Effector memory CD8-positive, alpha-beta T cell (primary cell): ENCODE data around the gene AGBL4.

Experiments
- ATAC-seq: fragments of 150-1000 bp; cut with Tn5 transposase; replicated peaks from 2 replicates; pipeline ENCODE4 v1.10.0; 2021; ENCODE audit warnings: mild to moderate bottlenecking, moderate library complexity
- DNase-seq, 3 experiments: peaks; one replicate each; pipeline ENCODE4 v3.0.0; 2021
- H3K27ac Mint-ChIP-seq, 2 donors: one replicate each; pipeline ENCODE4 v1.8.0; 2022; ENCODE audit warnings: mild to moderate bottlenecking in 2 of 2, mixed read lengths in 2 of 2, moderate library complexity in 2 of 2
- H3K27me3 Mint-ChIP-seq, 2 donors: one replicate each; pipeline ENCODE4 v1.8.0; 2022; ENCODE audit warnings: mixed read lengths in 2 of 2
- H3K36me3 Mint-ChIP-seq: one replicate; pipeline ENCODE4 v1.8.0; 2022; ENCODE audit warnings: mild to moderate bottlenecking, moderate library complexity, mixed read lengths; ENCODE audit not compliant: insufficient read depth
- H3K4me1 Mint-ChIP-seq, 2 donors: one replicate each; pipeline ENCODE4 v1.8.0; 2022; ENCODE audit warnings: low read depth in 2 of 2, mixed read lengths in 2 of 2
- H3K4me3 Mint-ChIP-seq, 2 donors: one replicate each; pipeline ENCODE4 v1.8.0; 2022; ENCODE audit warnings: mild to moderate bottlenecking in 2 of 2, mixed read lengths in 2 of 2, moderate library complexity in 2 of 2
- H3K9me3 Mint-ChIP-seq, 2 donors: one replicate each; pipeline ENCODE4 v1.8.0; 2022; ENCODE audit warnings: mixed read lengths in 2 of 2

Gene AGBL4

DNA sequence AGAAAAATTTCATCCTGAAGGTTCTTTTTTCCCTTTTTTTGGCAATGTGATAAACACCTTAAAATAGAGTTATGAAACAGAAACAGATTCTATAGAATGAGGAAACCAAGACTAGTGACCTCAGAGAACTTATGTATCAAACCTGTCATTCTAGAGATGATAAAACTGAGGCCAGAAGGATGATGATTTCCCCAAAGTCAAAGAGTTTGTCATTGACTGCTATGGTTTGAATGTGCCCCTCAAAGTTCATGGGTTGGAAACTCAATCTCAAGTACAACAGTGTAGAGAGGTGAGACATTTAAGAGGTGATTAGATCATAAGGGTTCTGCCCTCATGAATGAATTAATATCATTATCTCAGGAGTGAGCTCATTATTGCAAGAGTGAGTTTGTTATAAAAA is 1233.4 kb downstream of the AGBL4 start:
- no peaks in the 10 kb centered on the region for H3K27me3 Mint-ChIP-seq
- H3K4me3 Mint-ChIP-seq = no peak overlapping the region
- H3K9me3 Mint-ChIP-seq = no peaks in the 10 kb centered on the region
- DNase-seq (no peak), ATAC-seq (no peak)
- H3K36me3 Mint-ChIP-seq = no peaks in the 10 kb centered on the region
- no peaks in the 10 kb centered on the region for H3K4me1 Mint-ChIP-seq
- H3K27ac Mint-ChIP-seq = no peak overlapping the region

DNA sequence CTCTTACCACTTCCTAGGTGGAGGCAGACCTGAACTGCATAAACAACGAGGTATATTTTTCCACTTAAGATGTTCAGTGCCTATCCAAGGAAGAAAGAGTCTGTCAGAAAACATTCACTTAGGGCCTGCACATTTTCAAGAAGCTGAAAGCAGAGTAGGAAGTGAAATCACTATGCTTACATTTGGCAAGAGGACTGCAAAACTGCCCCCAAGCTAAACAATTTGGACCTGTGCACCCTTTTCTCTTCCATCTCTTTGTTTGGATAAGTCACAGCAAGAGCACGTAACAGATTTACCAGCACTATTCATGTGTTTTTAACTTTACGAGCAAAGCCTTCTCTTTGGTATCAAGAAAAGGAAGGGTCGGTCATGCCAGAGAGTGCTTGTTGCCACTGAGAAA is 1233.9 kb downstream of the AGBL4 start:
- H3K27me3 Mint-ChIP-seq = peaks cover 0 to 4% of the 10 kb centered on the region in 2 donors
- ATAC-seq (no peak), DNase-seq (no peak)
- H3K27ac Mint-ChIP-seq = no peak overlapping the region
- no peaks in the 10 kb centered on the region for H3K4me1 Mint-ChIP-seq
- H3K36me3 Mint-ChIP-seq = no peaks in the 10 kb centered on the region
- no peaks in the 10 kb centered on the region for H3K9me3 Mint-ChIP-seq
- H3K4me3 Mint-ChIP-seq = no peak overlapping the region

DNA sequence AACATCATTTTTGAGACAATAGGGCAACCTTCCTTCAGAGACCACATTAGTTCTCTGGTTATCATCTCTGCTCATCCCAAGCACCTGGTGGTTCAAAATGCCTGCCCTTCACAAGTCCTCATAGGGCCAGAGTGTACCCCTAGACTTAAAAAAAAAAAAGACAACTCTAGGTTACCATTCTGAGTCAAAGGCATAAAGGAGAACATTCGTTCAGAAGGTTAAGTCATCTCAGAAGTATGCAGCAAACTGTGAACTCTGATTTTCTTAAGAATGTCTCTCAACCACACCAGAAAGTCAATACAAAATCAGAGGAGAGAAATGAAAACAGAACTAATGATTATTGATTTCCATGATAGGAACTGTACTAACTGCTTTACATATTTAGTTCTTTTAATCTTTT is 1237.9 kb downstream of the AGBL4 start:
- DNase-seq (no peak), ATAC-seq (no peak)
- Mint-ChIP-seq H3K27me3 (peaks cover 0 to 12% of the 10 kb centered on the region in 2 donors), H3K4me1 (no peaks in the 10 kb centered on the region), H3K4me3 (no peak overlapping the region), H3K27ac (no peak overlapping the region), H3K36me3 (no peaks in the 10 kb centered on the region), H3K9me3 (no peaks in the 10 kb centered on the region)

DNA sequence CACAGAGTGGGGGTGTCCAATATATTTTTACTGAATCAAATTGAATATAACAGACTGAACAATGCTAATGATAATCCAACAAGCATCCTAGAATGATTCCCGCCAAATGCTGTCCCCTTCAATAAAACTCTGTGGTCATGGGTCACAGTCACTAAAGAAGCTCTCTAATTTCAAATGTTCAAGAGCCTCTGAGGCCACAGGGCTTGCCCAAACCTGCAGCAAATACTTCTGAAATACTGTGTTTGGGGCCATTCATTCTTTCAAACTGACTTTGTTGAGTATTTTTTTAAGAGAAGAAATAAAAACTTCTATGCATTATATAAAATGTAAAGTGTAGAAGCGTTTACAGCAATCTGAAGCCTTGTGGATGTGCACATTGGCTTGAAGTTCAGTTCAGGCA is 1239.5 kb downstream of the AGBL4 start:
- Mint-ChIP-seq H3K4me3 (no peak overlapping the region), H3K4me1 (no peaks in the 10 kb centered on the region), H3K36me3 (no peaks in the 10 kb centered on the region), H3K27me3 (peaks cover 6 to 12% of the 10 kb centered on the region in 2 donors), H3K27ac (no peak overlapping the region), H3K9me3 (no peaks in the 10 kb centered on the region)
- no peak for DNase-seq
- ATAC-seq = no peak

DNA sequence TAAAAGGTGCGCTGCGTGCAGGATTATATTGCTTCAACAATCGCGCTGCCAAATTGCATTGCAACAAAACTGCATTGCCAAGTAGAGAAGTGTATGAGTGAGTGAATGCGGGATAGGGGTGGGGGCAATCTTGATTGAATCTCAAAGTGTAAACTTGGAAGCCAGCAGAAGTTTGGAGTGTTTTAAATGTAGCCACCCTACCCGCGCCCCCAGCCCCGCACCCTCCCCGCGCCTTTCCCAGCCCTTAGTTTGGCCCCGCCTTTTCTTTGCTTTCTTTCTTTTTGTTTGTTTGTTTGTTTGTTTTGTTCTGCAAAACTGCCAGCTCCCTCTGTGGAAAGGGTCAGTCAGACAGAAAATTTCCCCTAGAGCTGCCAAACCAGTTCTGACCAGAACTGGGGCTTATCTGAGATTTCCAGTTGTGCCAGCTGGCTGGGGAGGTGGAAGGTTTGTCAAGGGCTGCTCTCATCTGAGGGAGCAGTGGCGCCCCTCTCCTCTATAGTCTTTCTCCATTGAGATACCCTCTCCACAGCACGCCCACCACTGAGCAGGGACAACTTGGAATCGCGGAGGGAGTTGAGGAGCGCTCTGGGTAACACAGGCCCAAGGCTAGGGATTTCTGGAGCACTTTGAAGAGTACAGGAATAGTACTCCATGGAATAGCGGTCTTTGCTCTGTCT is 1246.4 kb downstream of the AGBL4 start:
- Mint-ChIP-seq H3K9me3 (peaks cover 0 to 2% of the 10 kb centered on the region in 2 donors), H3K36me3 (no peaks in the 10 kb centered on the region), H3K27me3 (peaks cover 35 to 44% of the 10 kb centered on the region in 2 donors), H3K27ac (no peak overlapping the region), H3K4me1 (peaks cover 8% of the 10 kb centered on the region in 2 donors), H3K4me3 (peak overlapping the region; percentile 64 to 70)
- DNase-seq = no peak
- ATAC-seq = no peak

DNA sequence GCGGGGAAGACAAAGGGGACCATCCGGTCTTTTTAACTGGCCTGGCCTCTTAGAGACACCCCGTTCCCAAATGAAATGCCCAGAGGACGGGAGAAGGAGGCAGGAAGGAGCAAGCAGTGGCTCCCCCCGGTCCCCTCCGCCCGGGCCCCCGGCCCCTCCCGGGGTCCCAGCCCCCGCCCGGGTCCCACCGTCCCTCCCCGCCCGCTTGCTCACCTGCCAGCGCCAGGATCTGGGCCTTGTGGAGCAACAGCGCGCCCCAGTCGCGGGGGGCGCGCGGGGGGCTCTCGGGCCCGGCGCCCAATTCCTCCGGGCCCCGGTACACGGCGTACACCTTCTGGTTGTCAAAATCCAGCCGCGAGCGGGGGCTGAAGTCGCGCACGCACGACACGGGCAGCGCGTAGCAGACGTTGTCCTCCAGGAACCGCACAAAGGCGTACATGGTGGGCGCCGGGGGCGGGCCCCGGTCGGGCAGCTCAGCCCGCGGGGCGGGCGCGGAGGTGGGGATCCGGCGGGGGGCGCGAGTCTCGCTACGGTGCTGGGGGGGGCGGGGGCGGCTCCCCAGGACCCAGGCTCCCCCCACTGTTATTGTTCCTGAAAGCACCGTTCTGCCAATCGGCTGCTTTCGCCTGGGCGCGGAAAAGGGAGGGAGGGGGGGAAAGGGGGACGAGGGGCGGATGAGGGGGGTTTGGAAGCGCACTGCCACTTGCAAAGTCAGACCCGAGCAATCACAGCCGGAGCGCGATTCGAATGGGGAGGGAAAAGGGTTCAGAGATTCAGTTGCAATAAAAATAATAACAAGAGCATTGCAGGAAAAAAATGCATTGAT is 1247.1 kb downstream of the AGBL4 start, which contains the start of gene BEND5:
BEND5 (minus strand) TSS at position 499 of the 826 bp plus-strand sequence; CDS start at position 439, 60 bp downstream.
- ATAC-seq (peak; percentile 68), DNase-seq (peak in 2 of 3 experiments; percentile 4 to 5)
- no peaks in the 10 kb centered on the region for H3K36me3 Mint-ChIP-seq
- H3K4me3 Mint-ChIP-seq = peak within 1 kb of the TSS; percentile 70 to 75
- peaks cover 35 to 44% of the 10 kb centered on the region in 2 donors for H3K27me3 Mint-ChIP-seq
- peak within 1 kb of the TSS in 1 of 2 donors; percentile 39 for H3K27ac Mint-ChIP-seq
- peaks cover 0 to 2% of the 10 kb centered on the region in 2 donors for H3K9me3 Mint-ChIP-seq
- H3K4me1 Mint-ChIP-seq = peaks cover 8% of the 10 kb centered on the region in 2 donors

DNA sequence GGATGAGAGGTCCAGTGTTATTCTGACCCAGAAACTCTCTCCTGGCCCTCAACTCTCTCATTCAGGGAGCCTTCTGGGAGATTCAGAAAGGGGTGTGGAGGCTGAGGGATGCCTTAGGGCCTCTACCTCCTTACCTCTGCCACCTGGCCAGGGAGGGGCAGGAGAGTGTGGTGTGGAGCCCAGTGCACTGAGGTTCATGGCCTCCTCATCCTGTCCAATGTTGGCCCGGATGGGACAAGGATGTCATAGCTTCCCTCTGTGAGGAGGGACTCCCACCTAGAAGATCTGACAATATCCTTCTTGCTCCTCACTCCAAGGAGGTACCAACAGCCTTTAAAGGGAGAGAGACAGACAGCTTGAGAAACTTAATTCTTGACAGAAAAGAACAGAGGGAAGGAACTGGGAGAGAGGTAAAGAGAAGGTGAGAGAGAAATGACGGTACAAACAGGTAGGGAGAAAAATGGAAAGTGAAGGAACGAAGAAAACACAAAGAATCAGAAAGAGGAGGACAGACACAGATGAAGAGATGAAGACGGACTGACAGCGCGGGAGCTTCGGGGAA is 1247.8 kb downstream of the AGBL4 start:
- DNase-seq (no peak), ATAC-seq (no peak)
- Mint-ChIP-seq H3K9me3 (peaks cover 0 to 2% of the 10 kb centered on the region in 2 donors), H3K27ac (peak overlapping the region in 1 of 2 donors; percentile 39), H3K4me3 (peak overlapping the region; percentile 57 to 75), H3K36me3 (no peaks in the 10 kb centered on the region), H3K27me3 (peaks cover 35 to 44% of the 10 kb centered on the region in 2 donors), H3K4me1 (peaks cover 8% of the 10 kb centered on the region in 2 donors)

DNA sequence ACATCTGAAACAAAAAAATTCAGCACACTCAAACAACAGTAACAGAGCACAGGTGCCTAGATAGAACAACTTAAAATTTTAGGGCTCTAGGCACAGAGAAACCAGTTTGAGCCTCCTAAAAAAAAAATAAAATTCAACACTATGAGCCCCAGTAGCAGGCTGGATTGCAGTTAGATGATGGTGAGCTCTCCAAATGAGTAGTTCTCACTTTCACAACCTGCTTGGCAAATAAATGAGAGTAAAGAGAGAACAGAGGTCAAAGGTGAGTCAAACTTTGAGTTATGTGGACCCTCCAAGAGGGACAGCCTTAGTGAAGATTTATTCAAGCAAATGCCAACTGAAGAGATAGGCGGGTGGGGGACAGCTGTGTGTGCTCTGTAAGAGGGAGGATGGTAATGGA is 1250.6 kb downstream of the AGBL4 start:
- Mint-ChIP-seq H3K27ac (no peak overlapping the region), H3K9me3 (peaks cover 0 to 2% of the 10 kb centered on the region in 2 donors), H3K4me1 (peaks cover 8% of the 10 kb centered on the region in 2 donors), H3K27me3 (peaks cover 29 to 38% of the 10 kb centered on the region in 2 donors), H3K36me3 (no peaks in the 10 kb centered on the region), H3K4me3 (no peak overlapping the region)
- ATAC-seq (no peak), DNase-seq (no peak)

DNA sequence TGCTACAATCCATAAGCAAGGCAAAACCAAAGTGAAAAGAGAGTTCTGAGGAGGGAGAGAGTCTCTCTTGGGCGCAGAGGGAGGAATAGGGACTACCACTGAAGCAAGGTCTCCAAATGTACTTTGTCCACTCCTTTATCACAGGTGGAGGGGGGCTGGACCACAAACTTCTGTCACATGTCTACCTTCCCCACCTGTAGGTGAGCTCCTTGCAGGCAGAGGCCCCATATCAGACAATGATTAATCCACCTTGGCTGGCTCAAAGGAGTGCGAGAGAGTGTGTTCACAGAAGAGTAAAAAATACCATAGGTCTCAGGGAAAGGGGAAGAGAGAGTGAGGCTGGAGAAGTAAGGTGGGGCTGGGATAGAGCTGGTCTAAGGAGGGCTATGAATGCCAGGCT is 1251.5 kb downstream of the AGBL4 start:
- Mint-ChIP-seq H3K4me1 (peaks cover 5% of the 10 kb centered on the region in 2 donors), H3K27me3 (peaks cover 20 to 29% of the 10 kb centered on the region in 2 donors), H3K4me3 (no peak overlapping the region), H3K9me3 (peaks cover 0 to 2% of the 10 kb centered on the region in 2 donors), H3K36me3 (no peaks in the 10 kb centered on the region), H3K27ac (no peak overlapping the region)
- DNase-seq (no peak), ATAC-seq (no peak)

DNA sequence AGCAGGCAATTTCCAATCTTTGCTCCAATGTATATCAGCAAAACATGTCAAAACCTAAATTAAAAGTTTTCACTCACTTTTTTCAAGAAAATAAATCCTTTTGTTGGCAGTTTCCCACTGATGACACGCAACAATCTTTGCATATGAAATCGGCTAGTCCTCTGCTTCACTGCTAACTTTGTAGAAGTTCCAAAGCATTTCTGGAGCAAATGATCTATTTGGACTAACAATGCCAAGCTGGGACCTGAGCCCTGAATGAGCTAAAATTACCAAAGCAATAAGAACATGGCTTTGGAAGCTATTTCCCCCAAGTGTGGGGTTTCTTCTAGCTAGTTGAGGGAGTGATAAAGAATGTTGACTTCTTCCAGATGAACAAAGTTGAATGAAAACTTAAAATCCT is 1252.2 kb downstream of the AGBL4 start:
- Mint-ChIP-seq H3K4me3 (no peak overlapping the region), H3K4me1 (peaks cover 5% of the 10 kb centered on the region in 2 donors)

DNA sequence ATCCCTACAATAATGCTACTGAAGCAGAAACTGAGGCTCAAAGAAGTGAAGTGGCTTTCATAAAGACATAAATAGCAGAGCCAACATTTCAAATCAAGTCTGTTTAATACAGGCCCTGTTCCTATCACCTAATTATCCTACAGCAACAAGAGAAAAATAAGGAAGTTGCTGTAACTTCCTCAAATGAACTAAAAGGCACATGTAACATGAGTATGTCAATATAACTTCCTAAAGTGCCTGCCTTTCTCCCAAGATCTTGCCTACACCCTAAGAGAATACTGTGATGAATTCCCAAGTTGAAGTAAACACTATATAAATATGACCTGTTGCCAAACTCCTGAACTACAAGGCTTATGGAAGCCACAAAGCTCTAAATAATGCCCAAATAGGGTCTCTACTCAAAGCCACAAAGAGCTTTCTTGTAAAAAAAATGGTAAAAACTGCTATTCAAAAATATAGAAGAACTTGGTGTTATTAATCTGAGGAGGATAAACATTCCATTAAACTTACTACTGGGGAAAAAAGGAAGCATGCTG is 1255.7 kb downstream of the AGBL4 start:
- Mint-ChIP-seq H3K4me1 (no peaks in the 10 kb centered on the region), H3K9me3 (no peaks in the 10 kb centered on the region), H3K27me3 (peaks cover 0 to 16% of the 10 kb centered on the region in 2 donors), H3K36me3 (peaks cover 3% of the 10 kb centered on the region), H3K4me3 (no peak overlapping the region), H3K27ac (no peak overlapping the region)
- no peak for DNase-seq
- ATAC-seq = no peak

More for the DNA sequence above, 1252.2 kb downstream of the AGBL4 start:
- H3K9me3 Mint-ChIP-seq = peaks cover 0 to 2% of the 10 kb centered on the region in 2 donors
- ATAC-seq (no peak), DNase-seq (no peak)
- no peaks in the 10 kb centered on the region for H3K36me3 Mint-ChIP-seq
- H3K27ac Mint-ChIP-seq = no peak overlapping the region
- H3K27me3 Mint-ChIP-seq = peaks cover 17 to 27% of the 10 kb centered on the region in 2 donors

DNA sequence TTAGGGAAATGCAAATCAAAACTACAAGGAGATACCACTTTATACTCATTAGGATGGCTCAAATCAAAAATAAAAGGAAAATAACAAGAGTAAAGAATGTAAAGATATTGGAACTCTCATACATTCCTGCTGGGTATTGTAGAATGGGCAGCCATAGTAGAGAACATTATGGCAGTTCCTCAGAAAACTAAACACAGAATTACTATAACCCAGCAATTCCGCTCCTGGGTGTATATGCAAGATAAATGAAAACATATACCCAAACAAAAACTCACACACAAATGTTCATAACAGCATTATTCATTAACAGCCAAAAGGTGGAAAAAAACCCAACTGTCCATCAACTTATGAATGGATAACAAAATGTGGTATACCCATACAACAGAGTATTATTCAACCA is 1258.4 kb downstream of the AGBL4 start:
- Mint-ChIP-seq H3K9me3 (no peaks in the 10 kb centered on the region), H3K27ac (no peak overlapping the region), H3K36me3 (peaks cover 3% of the 10 kb centered on the region), H3K27me3 (peaks cover 0 to 10% of the 10 kb centered on the region in 2 donors), H3K4me1 (no peaks in the 10 kb centered on the region), H3K4me3 (no peak overlapping the region)
- ATAC-seq (no peak), DNase-seq (no peak)

DNA sequence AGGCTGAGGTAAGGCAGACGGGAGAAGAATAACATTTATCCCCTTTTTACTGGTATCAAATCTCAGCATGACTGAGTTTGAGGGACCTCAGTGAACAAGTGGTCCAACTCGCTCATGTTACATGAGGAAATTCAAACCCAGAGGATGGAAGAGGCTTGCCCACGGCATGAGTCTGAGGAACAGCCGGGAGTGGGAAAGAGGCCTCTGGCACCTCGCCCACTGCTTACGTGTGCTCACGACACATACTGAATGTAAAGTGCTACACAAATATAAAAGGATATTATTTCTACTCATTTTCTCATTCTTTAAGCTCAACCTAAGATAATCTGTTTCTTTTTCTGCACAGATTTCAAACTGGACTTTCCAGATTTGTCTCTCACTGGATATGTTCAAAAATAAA is 1261.8 kb downstream of the AGBL4 start:
- Mint-ChIP-seq H3K4me1 (no peaks in the 10 kb centered on the region), H3K36me3 (peaks cover 12% of the 10 kb centered on the region), H3K9me3 (no peaks in the 10 kb centered on the region), H3K27me3 (peaks cover 0 to 10% of the 10 kb centered on the region in 2 donors), H3K27ac (no peak overlapping the region), H3K4me3 (no peak overlapping the region)
- DNase-seq (no peak), ATAC-seq (no peak)
